ENCODE data around the gene CD300A.

The CD300A gene

DNA sequence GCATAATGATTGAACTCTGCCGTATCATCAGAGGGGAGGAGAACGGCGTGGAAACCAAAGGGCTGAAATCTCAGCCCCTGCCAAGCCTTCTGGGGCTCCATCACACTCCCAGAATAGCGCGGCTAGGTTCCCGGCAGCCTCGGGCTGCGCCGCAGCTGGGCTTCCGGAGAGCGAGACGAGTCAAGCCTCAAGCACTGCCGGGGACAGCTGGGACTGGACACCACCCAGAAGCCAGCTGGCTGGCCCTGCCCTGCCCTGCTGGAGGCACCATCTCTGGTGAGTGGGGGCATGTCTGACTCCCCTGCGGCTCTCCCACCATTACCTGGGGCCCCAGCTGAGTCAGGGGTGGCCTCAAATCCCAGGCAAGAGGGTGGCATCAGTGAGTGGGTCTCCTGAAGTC lies 41.8 kb upstream of the CD300A start:
- no peaks in the 10 kb centered on the region for H3K9me3 ChIP-seq (ENCODE audit: severe bottlenecking)
- H3K27ac ChIP-seq (ENCODE audit: poor library complexity, severe bottlenecking) = no peak overlapping the region
- ATAC-seq (ENCODE audit: low read depth) (no peak), DNase-seq (ENCODE audit: low spot score) (no peak)
- no peak overlapping the region for H3K4me3 ChIP-seq (ENCODE audit: severe bottlenecking)
- TF ChIP-seq CTCF (IDR thresholded peaks at IDR 0.05; ENCODE audit: poor library complexity, severe bottlenecking) = no peak
- no peaks in the 10 kb centered on the region for H3K36me3 ChIP-seq (ENCODE audit: low read depth)
- H3K27me3 ChIP-seq (ENCODE audit: insufficient read depth, poor library complexity, severe bottlenecking) = no peaks in the 10 kb centered on the region
- H3K4me1 ChIP-seq (ENCODE audit: insufficient read depth, poor library complexity, severe bottlenecking) = peaks cover 12% of the 10 kb centered on the region

DNA sequence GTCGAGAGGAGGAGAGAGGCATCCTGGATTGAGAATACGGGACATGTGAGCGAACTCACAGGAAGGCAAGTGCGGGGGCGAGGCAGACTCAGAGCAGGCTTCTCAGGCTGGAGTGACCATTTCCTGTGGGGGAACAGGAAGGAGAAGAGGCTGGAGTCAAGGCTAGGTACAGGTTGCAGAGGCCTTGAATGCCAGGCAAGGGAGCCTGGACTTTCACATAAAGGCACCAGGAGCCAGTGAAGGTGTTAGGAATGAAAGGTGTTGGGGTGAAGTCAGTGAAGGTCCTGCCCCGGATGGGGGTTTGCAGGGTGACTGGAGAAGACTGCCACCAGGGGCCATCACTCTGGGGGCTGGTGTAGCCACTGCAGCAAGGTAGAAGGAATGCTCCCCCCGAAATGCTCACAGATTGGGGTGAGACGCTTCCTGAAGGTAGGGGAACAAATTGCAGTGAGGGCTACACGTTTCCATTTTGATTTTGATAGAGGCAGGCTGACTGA lies 39.8 kb upstream of the CD300A start:
- Histone ChIP-seq H3K9me3 (ENCODE audit: severe bottlenecking) (no peaks in the 10 kb centered on the region), H3K27ac (ENCODE audit: poor library complexity, severe bottlenecking) (no peak overlapping the region), H3K4me1 (ENCODE audit: insufficient read depth, poor library complexity, severe bottlenecking) (peaks cover 17% of the 10 kb centered on the region), H3K4me3 (ENCODE audit: severe bottlenecking) (no peak overlapping the region), H3K27me3 (ENCODE audit: insufficient read depth, poor library complexity, severe bottlenecking) (no peaks in the 10 kb centered on the region), H3K36me3 (ENCODE audit: low read depth) (no peaks in the 10 kb centered on the region)
- TF ChIP-seq CTCF (IDR thresholded peaks at IDR 0.05; ENCODE audit: poor library complexity, severe bottlenecking) = no peak
- ATAC-seq (ENCODE audit: low read depth) = no peak
- no peak for DNase-seq (ENCODE audit: low spot score)

DNA sequence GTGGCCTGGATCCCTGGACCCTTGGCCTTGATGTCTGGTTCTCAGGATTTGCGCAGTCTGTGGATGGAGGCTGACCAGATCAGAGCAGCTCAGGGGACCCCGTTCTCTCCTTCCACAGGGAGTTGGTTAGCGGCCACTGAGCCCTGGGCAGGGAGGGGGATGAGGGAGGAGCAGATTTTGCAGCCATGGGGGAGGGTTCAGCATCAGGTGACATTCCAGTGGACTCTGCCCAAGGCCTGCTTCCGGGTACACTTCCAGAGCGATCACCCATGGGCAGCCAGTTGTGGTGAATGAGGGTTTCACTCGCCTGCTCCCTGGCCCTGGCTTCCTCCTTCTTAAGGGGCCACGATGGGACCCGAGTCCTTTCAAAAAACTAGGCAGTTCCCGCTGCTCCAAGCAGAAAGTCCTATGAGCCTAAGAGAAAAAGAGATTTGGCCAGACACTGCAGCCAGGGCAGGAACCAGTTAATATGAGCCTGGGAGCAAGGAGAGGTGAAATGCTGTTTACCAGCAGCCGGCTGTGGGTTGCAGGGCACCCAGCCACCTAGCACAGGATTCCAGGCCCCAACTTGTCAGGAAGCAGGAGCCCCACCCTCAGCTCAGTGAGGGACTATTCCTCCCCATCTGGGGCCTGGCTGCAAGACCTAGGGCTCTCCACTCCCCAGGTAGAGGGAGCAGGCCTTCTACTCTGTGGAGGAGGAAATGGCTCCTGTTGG lies 39.2 kb upstream of the CD300A start:
- H3K27me3 ChIP-seq (ENCODE audit: insufficient read depth, poor library complexity, severe bottlenecking) = no peaks in the 10 kb centered on the region
- peak overlapping the region; percentile 7 for H3K27ac ChIP-seq (ENCODE audit: poor library complexity, severe bottlenecking)
- ATAC-seq (ENCODE audit: low read depth) (peak; percentile 12; the same call in 2 of the 3 replicates), DNase-seq (ENCODE audit: low spot score) (no peak)
- no peak for TF ChIP-seq CTCF (IDR thresholded peaks at IDR 0.05; ENCODE audit: poor library complexity, severe bottlenecking)
- H3K36me3 ChIP-seq (ENCODE audit: low read depth) = no peaks in the 10 kb centered on the region
- peaks cover 17% of the 10 kb centered on the region for H3K4me1 ChIP-seq (ENCODE audit: insufficient read depth, poor library complexity, severe bottlenecking)
- H3K9me3 ChIP-seq (ENCODE audit: severe bottlenecking) = no peaks in the 10 kb centered on the region
- H3K4me3 ChIP-seq (ENCODE audit: severe bottlenecking) = no peak overlapping the region

- ATAC-seq (ENCODE audit: low read depth) (no peak), DNase-seq (ENCODE audit: low spot score) (no peak)
- Histone ChIP-seq H3K9me3 (ENCODE audit: severe bottlenecking) (no peaks in the 10 kb centered on the region), H3K27ac (ENCODE audit: poor library complexity, severe bottlenecking) (peak overlapping the region; percentile 7), H3K27me3 (ENCODE audit: insufficient read depth, poor library complexity, severe bottlenecking) (no peaks in the 10 kb centered on the region), H3K4me3 (ENCODE audit: severe bottlenecking) (no peak overlapping the region), H3K4me1 (ENCODE audit: insufficient read depth, poor library complexity, severe bottlenecking) (peaks cover 17% of the 10 kb centered on the region), H3K36me3 (ENCODE audit: low read depth) (no peaks in the 10 kb centered on the region)
- no peak for TF ChIP-seq CTCF (IDR thresholded peaks at IDR 0.05; ENCODE audit: poor library complexity, severe bottlenecking)
Measured at GRCh38 chr17:74427763-74428153, 38.7 kb upstream of the CD300A start.

Measured in RWPE2 (cell line).